T-cell (primary cell): ENCODE results near the gene ADAMTS17. TPM values are rescaled to one million over a fixed set of nuclear protein-coding genes. Genes with fewer than 3 reads are reported as not detected.

Experiments
- ATAC-seq, 4 experiments: fragments of 200-7000 bp in 3 of 4; fragments of 150-1000 bp in 1 of 4; cut with Tn5 transposase; replicated peaks in 1 of 4; 1 replicate in 3 of 4; 2 replicates in 1 of 4; pipeline ENCODE4 v1.10.0; 2021; ENCODE audit warnings: moderate library complexity in 3 of 4, mild to moderate bottlenecking in 2 of 4, moderate number of reproducible peaks in 1 of 4
- CTCF ChIA-PET, 2 donors: fragments of 300-600 bp; sonication (Branson Sonifier 250); formaldehyde crosslinking; loops; one replicate each; lab custom pipeline; 2022; ENCODE audit warnings: antibody characterized with exemption in 2 of 2; lab: Charles Lee
- POLR2A ChIA-PET, 2 donors: fragments of 300-600 bp; sonication (Branson Sonifier 250); formaldehyde crosslinking; loops; one replicate each; lab custom pipeline; 2022; ENCODE audit warnings: antibody characterized with exemption in 2 of 2; lab: Charles Lee
- DNase-seq, 35 experiments: peaks; one replicate each; pipeline versions ENCODE4 v3.0.0 to v3.0.0-alpha.2; 2013 to 2023
- H3K27ac ChIP-seq: one replicate; pipeline ENCODE4 v1.5.1; 2013; ENCODE audit warnings: low read length
- H3K27me3 ChIP-seq, 2 experiments: replicated peaks in 1 of 2; 1 replicate in 1 of 2; 2 replicates in 1 of 2; pipeline versions ENCODE4 v1.6.1 to v1.7.0; 2013; ENCODE audit warnings: low read length in 1 of 2, mixed read lengths in 1 of 2; ENCODE audit not compliant: control insufficient read depth in 2 of 2, insufficient read depth in 2 of 2; ENCODE audit errors: extremely low read depth in 1 of 2
- H3K36me3 ChIP-seq, 2 donors: 1 replicate in 1 of 2; 2 replicates in 1 of 2; pipeline versions ENCODE4 v1.6.1 to v1.7.0; 2013; ENCODE audit warnings: low read length in 1 of 2; ENCODE audit not compliant: control insufficient read depth in 2 of 2, insufficient read depth in 1 of 2; ENCODE audit errors: extremely low read depth in 1 of 2
- H3K4me1 ChIP-seq, 2 experiments: 1 replicate in 1 of 2; 2 replicates in 1 of 2; pipeline versions ENCODE4 v1.6.1 to v1.7.0; 2013; ENCODE audit warnings: low read length in 2 of 2, mixed read lengths in 1 of 2; ENCODE audit not compliant: insufficient read depth in 2 of 2, control insufficient read depth in 1 of 2; ENCODE audit errors: extremely low read depth in 1 of 2
- H3K4me3 ChIP-seq, 2 donors: 1 replicate in 1 of 2; 2 replicates in 1 of 2; pipeline versions ENCODE4 v1.5.1 to v1.7.0; 2013; ENCODE audit warnings: mild to moderate bottlenecking in 2 of 2, low read length in 1 of 2, moderate library complexity in 1 of 2; ENCODE audit not compliant: control insufficient read depth in 1 of 2; ENCODE audit errors: extremely low read depth in 1 of 2
- H3K9me3 ChIP-seq: 2 replicates; pipeline ENCODE4 v1.7.0; 2013
- H3K27ac Mint-ChIP-seq, 2 donors: one replicate each; pipeline ENCODE4 v1.8.0; 2020 to 2021; ENCODE audit warnings: mild to moderate bottlenecking in 2 of 2, mixed read lengths in 2 of 2
- H3K27me3 Mint-ChIP-seq, 2 donors: one replicate each; pipeline ENCODE4 v1.8.0; 2021 to 2022; ENCODE audit warnings: mixed read lengths in 2 of 2
- H3K36me3 Mint-ChIP-seq: one replicate; pipeline ENCODE4 v1.8.0; 2021; ENCODE audit warnings: mixed read lengths
- H3K4me1 Mint-ChIP-seq, 3 donors: one replicate each; pipeline ENCODE4 v1.8.0; 2020 to 2022; ENCODE audit warnings: mixed read lengths in 3 of 3, mild to moderate bottlenecking in 1 of 3
- H3K4me3 Mint-ChIP-seq, 3 donors: one replicate each; pipeline ENCODE4 v1.8.0; 2020 to 2022; ENCODE audit warnings: mild to moderate bottlenecking in 3 of 3, mixed read lengths in 3 of 3, moderate library complexity in 3 of 3
- H3K9me3 Mint-ChIP-seq, 3 donors: one replicate each; pipeline ENCODE4 v1.8.0; 2020 to 2022; ENCODE audit warnings: mixed read lengths in 3 of 3
- WGBS: methylation state at CpG from one replicate; pipeline ENCODE4 v1.1.5; 2013; ENCODE audit warnings: missing lambda C conversion rate; ENCODE audit not compliant: insufficient coverage; 5-methylcytosine and 5-hydroxymethylcytosine counted together
- total RNA-seq, 35 experiments: library from RNA in 6 of 35; stranded (reverse) in 6 of 35; fragments of 120-200 nt in 1 of 35; gene quantifications; one replicate each; pipeline versions ENCODE4 v1.2.1 to v1.2.4 and lab custom pipeline; 2013 to 2026

ADAMTS17 gene
- total RNA-seq, 5 donors from 2014 or later (not counting 1 experiment from before 2014, with no cell fraction given): 8.9 to 17.8 (median 11.6) TPM

DNA sequence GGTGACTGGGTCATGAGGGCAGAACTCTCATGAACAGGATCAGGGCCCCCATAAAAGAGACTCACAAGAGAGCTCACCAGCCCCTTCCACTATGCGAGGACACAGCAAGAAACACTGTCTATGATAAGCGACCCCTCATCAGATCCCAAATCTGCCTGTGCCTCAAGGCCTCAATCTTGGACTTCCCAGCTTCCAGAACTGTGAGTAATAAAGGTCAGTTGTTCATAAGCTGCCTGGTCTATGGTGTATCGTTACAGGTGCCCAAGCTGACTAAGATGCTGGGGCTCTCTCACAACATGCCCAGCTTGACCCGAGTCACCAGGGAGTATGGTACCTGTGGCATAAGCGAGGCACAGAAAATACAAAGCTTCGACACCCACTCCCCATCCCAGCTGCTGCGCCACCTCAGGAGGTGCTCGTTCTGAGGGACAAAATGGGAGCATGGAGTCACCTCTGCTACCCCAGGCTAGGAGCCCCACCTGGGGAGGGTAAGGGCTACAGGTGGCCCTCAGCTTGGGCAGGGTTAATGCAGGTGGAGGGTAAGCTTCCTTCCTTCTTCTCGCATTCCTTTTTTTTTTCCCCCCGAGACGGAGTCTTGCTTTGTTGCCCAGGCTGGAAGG lies 234.1 kb downstream of the ADAMTS17 start:
- Mint-ChIP-seq H3K9me3 (no peaks in the 10 kb centered on the region), H3K4me3 (no peak overlapping the region), H3K27me3 (no peaks in the 10 kb centered on the region), H3K36me3 (peaks cover 27% of the 10 kb centered on the region), H3K4me1 (peaks cover 22 to 37% (median 35%) of the 10 kb centered on the region in 3 donors), H3K27ac (no peak overlapping the region)
- Histone ChIP-seq H3K4me3 (no peak overlapping the region), H3K27ac (no peak overlapping the region), H3K36me3 (no peaks in the 10 kb centered on the region), H3K4me1 (peaks cover 2 to 32% of the 10 kb centered on the region in 2 experiments), H3K27me3 (no peaks in the 10 kb centered on the region), H3K9me3 (no peaks in the 10 kb centered on the region)
- 100% methylated on average over 4 of the region's 11 CpGs for WGBS
- no peak for DNase-seq
- POLR2A ChIA-PET: interaction anchor here in 1 of 2 donors (0.6 to 0.7 kb wide), 2 partner anchors 1323 to 1438 kb away, joined by 3 read pairs; no protein-coding TSS in a partner anchor
- no peak for ATAC-seq
- CTCF ChIA-PET: no interaction called here

DNA sequence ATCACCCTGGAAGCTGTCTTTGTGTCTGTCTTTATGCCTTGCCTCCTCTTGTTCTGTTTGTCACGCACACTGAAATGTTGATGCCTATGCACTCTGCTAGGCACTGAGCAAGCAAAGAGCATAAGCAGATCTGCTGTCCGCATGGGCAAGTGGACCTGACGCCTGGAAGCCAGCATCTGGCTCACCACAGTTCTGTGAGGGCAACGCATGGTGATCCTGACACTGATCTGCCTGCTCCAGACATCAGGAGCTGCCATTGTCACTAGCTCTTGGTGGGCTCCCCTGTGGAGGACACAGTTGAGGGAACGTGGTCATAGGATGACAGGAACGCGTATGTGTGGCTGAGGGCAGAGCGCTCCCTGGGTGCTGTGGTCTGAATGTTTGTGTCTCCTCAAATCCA lies 234.6 kb downstream of the ADAMTS17 start:
- Histone ChIP-seq H3K4me3 (no peak overlapping the region), H3K9me3 (no peaks in the 10 kb centered on the region), H3K4me1 (peaks cover 2 to 28% of the 10 kb centered on the region in 2 experiments), H3K36me3 (no peaks in the 10 kb centered on the region), H3K27me3 (no peaks in the 10 kb centered on the region), H3K27ac (no peak overlapping the region)
- H3K27me3 Mint-ChIP-seq: no peaks in the 10 kb centered on the region
- DNase-seq (no peak), ATAC-seq (no peak)
- H3K27ac Mint-ChIP-seq: no peak overlapping the region
- ChIA-PET POLR2A (interaction anchor here in 1 of 2 donors (0.7 kb wide), 1 partner anchor 1438 kb away, joined by 3 read pairs; no protein-coding TSS in a partner anchor), CTCF (no interaction called here)
- H3K36me3 Mint-ChIP-seq: peaks cover 27% of the 10 kb centered on the region
- H3K4me1 Mint-ChIP-seq: peaks cover 19 to 32% (median 30%) of the 10 kb centered on the region in 3 donors
- WGBS: 90% methylated on average over 4 of the region's 8 CpGs
- H3K9me3 Mint-ChIP-seq: no peaks in the 10 kb centered on the region
- no peak overlapping the region for H3K4me3 Mint-ChIP-seq

DNA sequence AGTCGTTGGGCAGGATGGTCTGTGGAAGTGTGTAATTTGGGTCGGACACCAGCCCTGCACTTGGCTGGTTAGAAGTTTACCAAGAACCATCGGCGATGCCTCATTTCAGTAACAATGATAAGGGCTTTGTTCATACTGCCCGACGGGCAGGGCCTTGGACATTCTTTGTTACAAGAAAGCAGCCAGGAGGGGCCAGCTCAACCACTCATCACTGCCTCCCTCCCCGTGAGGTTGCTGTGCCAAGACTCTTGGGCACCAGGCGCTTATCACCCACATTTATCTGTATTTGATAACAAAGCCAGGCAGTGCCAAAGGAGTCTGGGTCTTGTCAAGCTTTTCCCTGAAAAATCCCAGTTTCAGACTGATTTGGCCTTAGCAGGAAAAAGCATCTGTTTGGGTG lies 235.0 kb downstream of the ADAMTS17 start:
- Mint-ChIP-seq H3K4me1 (peaks cover 15 to 28% (median 26%) of the 10 kb centered on the region in 3 donors), H3K9me3 (no peaks in the 10 kb centered on the region), H3K27me3 (no peaks in the 10 kb centered on the region), H3K4me3 (no peak overlapping the region), H3K27ac (no peak overlapping the region), H3K36me3 (peaks cover 27% of the 10 kb centered on the region)
- ATAC-seq (no peak), DNase-seq (no peak)
- POLR2A ChIA-PET: no interaction called here
- no peaks in the 10 kb centered on the region for H3K9me3 ChIP-seq
- H3K27me3 ChIP-seq: no peaks in the 10 kb centered on the region
- no peaks in the 10 kb centered on the region for H3K36me3 ChIP-seq
- H3K27ac ChIP-seq: no peak overlapping the region
- peaks cover 2 to 23% of the 10 kb centered on the region in 2 experiments for H3K4me1 ChIP-seq
- no peak overlapping the region for H3K4me3 ChIP-seq
- WGBS: 74% methylated on average over 5 of the region's 8 CpGs
- CTCF ChIA-PET: no interaction called here

DNA sequence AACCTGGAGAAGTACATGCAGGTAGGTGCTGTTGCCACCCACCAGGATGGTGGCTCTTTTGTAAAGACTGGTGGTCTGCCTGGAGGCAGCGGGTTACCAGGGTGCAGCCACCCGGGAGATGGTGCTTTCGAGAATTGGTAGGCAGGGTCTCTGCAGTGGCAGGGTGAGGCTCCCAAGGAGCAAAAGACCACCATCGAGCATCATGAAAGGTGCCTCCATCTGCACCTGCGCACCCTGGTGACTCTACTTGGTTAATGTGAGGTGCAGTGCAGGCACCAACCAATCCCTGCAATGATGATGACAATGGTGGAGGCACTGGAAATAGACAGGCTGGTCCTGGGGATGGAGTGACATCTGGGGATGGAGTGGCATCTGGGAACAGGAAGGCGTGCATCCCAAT lies 236.7 kb downstream of the ADAMTS17 start:
- no peaks in the 10 kb centered on the region for H3K9me3 Mint-ChIP-seq
- ChIA-PET CTCF (no interaction called here), POLR2A (no interaction called here)
- 92% methylated on average over 5 of the region's 6 CpGs for WGBS
- ATAC-seq: no peak
- Histone ChIP-seq H3K36me3 (no peaks in the 10 kb centered on the region), H3K27ac (no peak overlapping the region), H3K9me3 (no peaks in the 10 kb centered on the region), H3K4me1 (peaks cover 0 to 9% of the 10 kb centered on the region in 2 experiments), H3K4me3 (no peak overlapping the region), H3K27me3 (peaks cover 0 to 3% of the 10 kb centered on the region in 2 experiments)
- H3K4me3 Mint-ChIP-seq: no peak overlapping the region
- DNase-seq: no peak
- H3K4me1 Mint-ChIP-seq: peaks cover 0 to 15% (median 12%) of the 10 kb centered on the region in 3 donors
- no peak overlapping the region for H3K27ac Mint-ChIP-seq
- no peaks in the 10 kb centered on the region for H3K27me3 Mint-ChIP-seq
- peaks cover 27% of the 10 kb centered on the region for H3K36me3 Mint-ChIP-seq

DNA sequence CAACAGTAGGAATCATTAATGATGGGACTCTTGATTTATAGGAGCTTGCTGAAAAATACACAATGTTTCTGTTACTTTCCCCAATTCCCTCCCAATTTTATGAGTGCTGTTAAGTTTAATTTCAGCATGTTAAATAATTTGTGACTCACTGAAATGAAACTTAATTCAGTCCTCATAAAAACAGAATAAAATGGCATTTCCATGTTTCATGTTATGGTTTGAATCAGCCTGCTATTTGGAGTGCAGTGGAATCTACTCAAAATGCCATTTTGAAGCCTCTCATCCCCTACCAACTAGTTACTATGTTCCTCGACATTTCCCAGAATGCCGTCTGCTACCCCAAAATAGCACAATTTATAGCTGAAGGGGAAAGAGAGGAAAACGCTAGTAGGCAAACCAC lies 237.5 kb downstream of the ADAMTS17 start:
- Histone ChIP-seq H3K36me3 (no peaks in the 10 kb centered on the region), H3K27ac (no peak overlapping the region), H3K4me1 (peaks cover 0 to 3% of the 10 kb centered on the region in 2 experiments), H3K4me3 (no peak overlapping the region), H3K9me3 (no peaks in the 10 kb centered on the region), H3K27me3 (peaks cover 0 to 3% of the 10 kb centered on the region in 2 experiments)
- CTCF ChIA-PET: no interaction called here
- Mint-ChIP-seq H3K36me3 (peaks cover 27% of the 10 kb centered on the region), H3K9me3 (no peaks in the 10 kb centered on the region), H3K4me1 (peaks cover 0 to 10% (median 7%) of the 10 kb centered on the region in 3 donors), H3K27ac (no peak overlapping the region), H3K4me3 (no peak overlapping the region), H3K27me3 (no peaks in the 10 kb centered on the region)
- WGBS: no CpG with 5 or more reads among the region's 3 CpGs
- no peak for DNase-seq
- no peak for ATAC-seq
- POLR2A ChIA-PET: no interaction called here

DNA sequence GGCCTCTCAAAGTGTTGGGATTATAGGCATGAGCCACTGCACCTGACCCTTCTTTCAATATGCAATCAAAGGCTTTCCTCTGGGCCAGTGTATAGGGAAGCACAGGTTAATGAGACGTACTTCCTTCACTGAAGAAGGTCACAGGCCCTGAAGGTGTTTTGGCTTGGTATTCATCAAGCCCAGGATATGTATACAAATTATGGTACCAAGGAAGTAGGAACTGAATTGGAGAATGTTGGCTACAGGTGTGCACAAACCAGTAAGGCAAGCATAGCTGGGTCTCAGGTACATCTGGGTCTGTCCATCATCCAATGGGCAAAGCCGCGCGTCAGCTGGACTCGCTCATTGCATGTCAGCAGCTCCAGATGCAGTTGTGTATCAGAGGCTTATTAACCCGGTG lies 237.9 kb downstream of the ADAMTS17 start:
- Histone ChIP-seq H3K27ac (no peak overlapping the region), H3K4me3 (no peak overlapping the region), H3K4me1 (no peaks in the 10 kb centered on the region), H3K9me3 (no peaks in the 10 kb centered on the region), H3K27me3 (peaks cover 0 to 3% of the 10 kb centered on the region in 2 experiments), H3K36me3 (no peaks in the 10 kb centered on the region)
- 96% methylated on average over 5 of the region's 6 CpGs for WGBS
- no peak for ATAC-seq
- Mint-ChIP-seq H3K27ac (no peak overlapping the region), H3K4me1 (peaks cover 0 to 5% (median 2%) of the 10 kb centered on the region in 3 donors), H3K36me3 (peaks cover 27% of the 10 kb centered on the region), H3K27me3 (no peaks in the 10 kb centered on the region), H3K4me3 (no peak overlapping the region), H3K9me3 (no peaks in the 10 kb centered on the region)
- no peak for DNase-seq
- POLR2A ChIA-PET: no interaction called here
- CTCF ChIA-PET: no interaction called here
